Liver (tissue), 3 donors: ENCODE data around the gene SCAI.

Experiments used
- CTCF ChIP-seq: fragments of 150-350 bp; IDR thresholded peaks from 2 replicates; pipeline ENCODE4 v1.5.1; 2017; ENCODE audit warnings: improper control_type of control experiment, low read depth, low read length; ENCODE audit not compliant: missing input control
- FOXA1 ChIP-seq: IDR thresholded peaks from 2 replicates; pipeline ENCODE4 v1.6.1; 2016; ENCODE audit warnings: antibody characterized with exemption
- GABPA ChIP-seq, 2 donors: IDR thresholded peaks in 1 of 2; conservative IDR thresholded peaks in 1 of 2; 2 replicates each; pipeline ENCODE4 v1.6.1; 2016; ENCODE audit warnings: antibody characterized with exemption in 2 of 2, mild to moderate bottlenecking in 1 of 2, moderate library complexity in 1 of 2
- HNF4G ChIP-seq: IDR thresholded peaks from 2 replicates; pipeline ENCODE4 v1.6.1; 2016; ENCODE audit warnings: antibody characterized with exemption
- JUND ChIP-seq, 2 donors: IDR thresholded peaks; 2 replicates each; pipeline ENCODE4 v1.6.1; 2016; ENCODE audit warnings: antibody characterized with exemption in 2 of 2
- MAX ChIP-seq: IDR thresholded peaks from 2 replicates; pipeline ENCODE4 v1.6.1; 2016; ENCODE audit warnings: antibody characterized with exemption
- RAD21 ChIP-seq, 2 donors: IDR thresholded peaks; 2 replicates each; pipeline ENCODE4 v1.6.1; 2016; ENCODE audit warnings: antibody characterized with exemption in 2 of 2, mild to moderate bottlenecking in 2 of 2
- REST ChIP-seq: IDR thresholded peaks from 2 replicates; pipeline ENCODE4 v1.6.1; 2016; ENCODE audit warnings: antibody characterized with exemption, mild to moderate bottlenecking
- SP1 ChIP-seq: IDR thresholded peaks from 2 replicates; pipeline ENCODE4 v1.6.1; 2018; ENCODE audit warnings: antibody characterized with exemption, mild to moderate bottlenecking
- donor health status: healthy.
- donor health status: healthy.

- peak; percentile 63 for TF ChIP-seq CTCF
- no peak for TF ChIP-seq HNF4G
- TF ChIP-seq MAX = peak; percentile 60
- TF ChIP-seq SP1 = peak; percentile 77
- TF ChIP-seq REST = peak; percentile 84
- TF ChIP-seq RAD21 (IDR thresholded peaks at IDR 0.05) = peak; percentile 44 to 63
- no peak for TF ChIP-seq FOXA1
- TF ChIP-seq JUND (IDR thresholded peaks at IDR 0.05) = no peak
- peak; percentile 65 to 92 for TF ChIP-seq GABPA (IDR thresholded peaks at IDR 0.05 in 1 of 2, conservative IDR thresholded peaks at IDR 0.05 in 1 of 2)
Measured at GRCh38 chr9:125189361-125190289, 46.3 kb upstream of the SCAI start, which contains the start of gene PPP6C.
